Common myeloid progenitor, CD34-positive (primary cell): ENCODE measurements around the gene CACNA1H.
A peak's percentile ranks its signal among the peaks of the same experiment; 100 is the strongest.

ENCODE experiments used
- CTCF ChIA-PET: fragments of 350-600 bp; sonication (Branson Sonifier 250); formaldehyde crosslinking; loops from one replicate; lab custom pipeline; 2021; ENCODE audit warnings: antibody characterized with exemption; lab: Charles Lee
- POLR2A ChIA-PET: fragments of 350-600 bp; sonication (Branson Sonifier 250); formaldehyde crosslinking; loops from one replicate; lab custom pipeline; 2021; ENCODE audit warnings: antibody characterized with exemption; lab: Charles Lee
- DNase-seq, 3 donors: peaks; one replicate each; pipeline versions ENCODE4 v3.0.0 to v3.0.0-alpha.2; 2013
- H3K27ac ChIP-seq, 2 experiments: 1 replicate in 1 of 2; 2 replicates in 1 of 2; pipeline ENCODE4 v1.7.0; 2013; ENCODE audit warnings: inconsistent platforms in 2 of 2, low read length in 2 of 2, mild to moderate bottlenecking in 2 of 2, low read depth in 1 of 2, moderate library complexity in 1 of 2; ENCODE audit not compliant: severe bottlenecking in 2 of 2, insufficient read depth in 1 of 2, poor library complexity in 1 of 2
- H3K27me3 ChIP-seq, 5 experiments: replicated peaks in 2 of 5; 1 replicate in 3 of 5; 2 replicates in 2 of 5; pipeline versions ENCODE4 v1.6.1 to v1.7.0; 2013; ENCODE audit warnings: low read length in 4 of 5, mild to moderate bottlenecking in 2 of 5, moderate library complexity in 2 of 5, inconsistent platforms in 1 of 5; ENCODE audit not compliant: insufficient read depth in 5 of 5, control insufficient read depth in 4 of 5
- H3K36me3 ChIP-seq, 4 experiments: 1 replicate in 2 of 4; 2 replicates in 2 of 4; pipeline versions ENCODE4 v1.6.1 to v1.7.0; 2013; ENCODE audit warnings: low read length in 3 of 4, control low read depth in 1 of 4, mild to moderate bottlenecking in 1 of 4; ENCODE audit not compliant: control insufficient read depth in 4 of 4, insufficient read depth in 4 of 4
- H3K4me1 ChIP-seq, 4 experiments: 1 replicate in 3 of 4; 2 replicates in 1 of 4; pipeline versions ENCODE4 v1.6.1 to v1.7.1; 2013; ENCODE audit warnings: low read length in 3 of 4, mild to moderate bottlenecking in 3 of 4, control low read depth in 1 of 4, inconsistent platforms in 1 of 4, moderate library complexity in 1 of 4; ENCODE audit not compliant: control insufficient read depth in 4 of 4, insufficient read depth in 4 of 4; ENCODE audit errors: control extremely low read depth in 1 of 4
- H3K4me3 ChIP-seq, 7 experiments: 1 replicate in 4 of 7; 2 replicates in 3 of 7; pipeline versions ENCODE4 v1.5.1 to v1.7.0; 2013; ENCODE audit warnings: mild to moderate bottlenecking in 7 of 7, low read length in 6 of 7, moderate library complexity in 6 of 7, inconsistent platforms in 2 of 7, low read depth in 2 of 7, control low read depth in 1 of 7; ENCODE audit not compliant: insufficient read depth in 4 of 7, control insufficient read depth in 1 of 7; ENCODE audit errors: extremely low read depth in 1 of 7
- H3K9me3 ChIP-seq, 5 experiments: 1 replicate in 4 of 5; 2 replicates in 1 of 5; pipeline versions ENCODE4 v1.6.1 to v1.7.1; 2013; ENCODE audit warnings: low read length in 4 of 5, mild to moderate bottlenecking in 2 of 5, inconsistent platforms in 1 of 5, low read depth in 1 of 5, moderate library complexity in 1 of 5; ENCODE audit not compliant: control insufficient read depth in 4 of 5, insufficient read depth in 2 of 5; ENCODE audit errors: control extremely low read depth in 1 of 5
- WGBS: methylation state at CpG from one replicate; pipeline ENCODE4 v1.1.5; 2013; ENCODE audit not compliant: insufficient coverage; 5-methylcytosine and 5-hydroxymethylcytosine counted together

The CACNA1H gene

DNA sequence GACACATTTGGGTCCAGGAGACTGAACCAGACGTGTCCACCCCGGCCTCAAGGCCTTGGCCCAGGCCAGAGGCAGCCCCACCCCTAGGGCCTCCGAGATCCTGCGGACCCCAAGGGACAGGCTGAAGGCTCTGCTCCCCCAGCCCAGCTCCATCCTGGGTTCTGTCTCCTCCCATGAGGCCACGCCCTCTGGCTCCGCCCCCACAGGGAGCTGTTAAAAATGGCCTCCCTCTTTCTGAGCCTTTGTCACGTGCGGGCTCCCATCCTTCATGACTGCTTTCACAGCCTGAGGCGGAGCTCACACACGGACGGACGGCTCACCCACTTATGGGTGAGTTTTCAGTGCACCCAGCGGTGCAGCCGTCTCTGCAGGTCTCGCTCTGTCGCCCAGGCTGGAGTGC lies 6.5 kb upstream of the CACNA1H start:
- H3K27me3 ChIP-seq, result peaks cover 0 to 73% (median 6%) of the 10 kb centered on the region in 5 experiments
- peaks cover 0 to 4% (median 0%) of the 10 kb centered on the region in 5 experiments for H3K9me3 ChIP-seq
- ChIA-PET POLR2A (no interaction called here), CTCF (interaction anchor here (0.6 to 1.0 kb wide), 2 partner anchors 11 to 336 kb away, joined by 3 read pairs; no protein-coding TSS in a partner anchor)
- H3K36me3 ChIP-seq, result no peaks in the 10 kb centered on the region
- no peak overlapping the region for H3K4me3 ChIP-seq
- no peak overlapping the region for H3K27ac ChIP-seq
- WGBS, result 85% methylated on average over 16 of the region's 16 CpGs
- H3K4me1 ChIP-seq, result no peaks in the 10 kb centered on the region
- DNase-seq, result no peak

DNA sequence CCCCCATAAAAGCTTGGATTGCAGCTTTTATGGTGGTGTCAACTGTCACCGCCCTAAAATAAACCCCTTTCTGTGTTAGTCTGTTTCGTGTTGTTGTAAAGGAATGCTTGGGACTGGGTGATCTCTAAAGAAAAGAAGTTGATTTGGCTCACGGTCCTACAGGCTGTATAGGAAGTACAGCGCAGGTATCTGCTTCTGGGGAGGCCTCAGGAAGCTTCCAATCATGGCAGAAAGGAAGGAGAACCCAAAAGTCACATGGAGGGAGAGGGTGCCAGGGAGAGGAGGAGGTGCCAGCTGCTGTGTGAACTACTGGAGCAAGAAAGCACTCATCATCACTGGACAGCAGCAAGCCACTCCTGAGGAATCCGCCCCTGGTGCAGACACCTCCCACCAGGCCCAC lies 5.9 kb upstream of the CACNA1H start:
- 97% methylated on average over 3 of the region's 5 CpGs for WGBS
- H3K36me3 ChIP-seq, result no peaks in the 10 kb centered on the region
- ChIA-PET CTCF (interaction anchor here (1.0 kb wide), 1 partner anchor 12 kb away, joined by 3 read pairs; no protein-coding TSS in a partner anchor), POLR2A (no interaction called here)
- no peak overlapping the region for H3K27ac ChIP-seq
- no peak overlapping the region for H3K4me3 ChIP-seq
- DNase-seq, result no peak
- peaks cover 0 to 2% (median 0%) of the 10 kb centered on the region in 4 experiments for H3K4me1 ChIP-seq
- H3K27me3 ChIP-seq, result peaks cover 0 to 74% (median 11%) of the 10 kb centered on the region in 5 experiments
- peaks cover 0 to 4% (median 0%) of the 10 kb centered on the region in 5 experiments for H3K9me3 ChIP-seq

DNA sequence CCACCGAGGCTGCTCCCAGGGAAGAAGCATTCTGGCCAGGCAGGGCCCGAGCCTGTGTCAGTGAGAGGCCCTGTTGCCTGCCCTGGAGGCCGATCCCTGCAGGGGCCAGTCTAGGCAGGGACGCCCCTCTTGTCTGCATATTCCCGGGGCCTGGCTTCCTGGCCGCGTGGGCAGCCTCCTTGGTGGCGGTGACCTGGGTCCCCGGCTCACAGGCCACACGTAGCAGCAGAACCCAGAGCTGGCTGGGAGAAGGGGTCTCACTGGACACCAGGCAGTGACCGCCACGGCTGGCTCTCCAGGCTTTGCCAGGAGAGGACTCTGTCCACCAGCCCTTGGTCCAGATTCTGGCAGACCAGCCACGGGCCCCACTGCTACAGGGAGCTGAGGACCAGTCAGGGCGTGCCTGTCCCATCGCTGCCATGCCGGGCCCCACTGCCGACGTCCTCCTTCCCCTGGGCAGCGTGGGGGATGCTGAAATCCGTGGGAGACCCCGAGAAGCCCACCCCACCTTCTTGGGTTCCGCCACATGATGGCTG lies 3.7 kb upstream of the CACNA1H start:
- Histone ChIP-seq H3K9me3 (peaks cover 0 to 4% (median 0%) of the 10 kb centered on the region in 5 experiments), H3K36me3 (no peaks in the 10 kb centered on the region), H3K27me3 (peaks cover 0 to 68% (median 11%) of the 10 kb centered on the region in 5 experiments), H3K4me3 (no peak overlapping the region), H3K4me1 (peaks cover 0 to 11% (median 3%) of the 10 kb centered on the region in 4 experiments), H3K27ac (no peak overlapping the region)
- POLR2A ChIA-PET, result no interaction called here
- no peak for DNase-seq
- 88% methylated on average over 18 of the region's 22 CpGs for WGBS
- CTCF ChIA-PET, result interaction anchor here (2.2 kb wide), 1 partner anchor 14 kb away, joined by 5 read pairs; no protein-coding TSS in a partner anchor

DNA sequence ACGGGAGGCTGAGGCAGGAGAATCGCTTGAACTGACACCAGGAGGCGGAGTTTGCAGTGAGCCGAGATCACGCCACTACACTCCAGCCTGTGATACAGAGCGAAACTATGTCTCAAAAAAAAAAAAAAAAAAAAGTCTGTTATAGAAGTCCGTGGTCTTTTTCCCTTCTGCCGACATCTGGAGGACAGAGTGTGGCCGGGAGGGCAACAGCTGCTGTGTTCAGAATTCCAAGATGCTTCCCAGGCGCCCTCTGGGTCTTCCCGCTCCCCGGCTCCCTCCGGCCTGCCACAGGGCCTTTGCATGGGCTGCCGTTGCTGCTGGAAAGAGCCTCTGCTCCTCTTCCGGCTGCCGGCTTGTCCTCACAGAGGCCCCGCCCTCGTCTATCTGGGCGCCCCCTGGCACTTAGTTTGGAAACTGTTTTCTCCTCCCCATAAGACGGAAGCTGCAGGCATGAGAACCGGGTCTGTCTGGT lies 2.4 kb upstream of the CACNA1H start:
- Histone ChIP-seq H3K4me3 (no peak overlapping the region), H3K27me3 (peaks cover 0 to 72% (median 17%) of the 10 kb centered on the region in 5 experiments), H3K27ac (no peak overlapping the region), H3K9me3 (peaks cover 0 to 4% (median 0%) of the 10 kb centered on the region in 5 experiments), H3K36me3 (no peaks in the 10 kb centered on the region), H3K4me1 (peaks cover 0 to 15% (median 4%) of the 10 kb centered on the region in 4 experiments)
- CTCF ChIA-PET, result interaction anchor here (1.2 kb wide), 1 partner anchor 12 kb away, joined by 3 read pairs; no protein-coding TSS in a partner anchor
- peak in 2 of 3 donors; percentile 51 to 53 for DNase-seq
- POLR2A ChIA-PET, result no interaction called here
- 82% methylated on average over 19 of the region's 21 CpGs for WGBS

DNA sequence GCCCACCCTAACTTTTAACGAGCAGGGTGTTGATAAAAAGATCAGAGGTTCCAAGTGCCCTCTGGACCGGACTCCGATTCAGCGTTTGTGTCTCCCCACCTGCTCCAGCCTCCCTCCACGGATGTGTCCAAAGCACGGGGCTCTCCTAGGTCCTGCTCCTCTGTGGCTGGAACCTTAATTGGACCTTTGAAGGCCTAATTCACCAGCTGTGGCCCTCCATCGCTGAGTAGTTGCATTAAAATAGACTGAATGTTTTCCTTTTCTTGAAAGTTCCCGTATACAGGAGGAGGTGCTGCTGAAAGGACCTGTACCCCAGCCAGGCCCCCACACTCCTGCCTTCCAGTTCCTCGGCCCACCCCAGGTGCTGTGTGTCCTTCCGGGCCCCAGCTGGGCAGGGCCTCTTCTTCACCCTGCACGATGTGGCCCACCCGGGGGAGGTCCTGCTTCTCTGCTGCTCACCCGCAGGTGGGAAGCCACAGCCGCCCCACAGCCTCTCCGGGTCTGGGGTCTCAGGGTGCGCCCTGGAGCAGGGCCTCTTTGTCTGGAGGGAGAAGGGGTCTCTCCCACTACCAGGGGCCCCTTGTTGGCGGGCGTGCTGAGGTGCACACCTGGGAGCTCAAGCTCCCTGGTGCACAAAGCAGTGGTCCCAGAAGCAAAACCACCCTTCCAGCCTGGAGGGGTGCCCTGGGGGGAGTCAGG lies 1.3 kb upstream of the CACNA1H start:
- ChIA-PET CTCF (interaction anchor here (1.2 kb wide), 1 partner anchor 13 kb away, joined by 3 read pairs; no protein-coding TSS in a partner anchor), POLR2A (no interaction called here)
- H3K4me3 ChIP-seq, result peak overlapping the region in 1 of 7 experiments; percentile 11
- H3K27me3 ChIP-seq, result peaks cover 0 to 74% (median 22%) of the 10 kb centered on the region in 5 experiments
- H3K27ac ChIP-seq, result no peak overlapping the region
- H3K36me3 ChIP-seq, result no peaks in the 10 kb centered on the region
- H3K4me1 ChIP-seq, result peaks cover 0 to 15% (median 4%) of the 10 kb centered on the region in 4 experiments
- H3K9me3 ChIP-seq, result peaks cover 0 to 4% (median 0%) of the 10 kb centered on the region in 5 experiments
- 56% methylated on average over 9 of the region's 18 CpGs for WGBS
- DNase-seq, result no peak

DNA sequence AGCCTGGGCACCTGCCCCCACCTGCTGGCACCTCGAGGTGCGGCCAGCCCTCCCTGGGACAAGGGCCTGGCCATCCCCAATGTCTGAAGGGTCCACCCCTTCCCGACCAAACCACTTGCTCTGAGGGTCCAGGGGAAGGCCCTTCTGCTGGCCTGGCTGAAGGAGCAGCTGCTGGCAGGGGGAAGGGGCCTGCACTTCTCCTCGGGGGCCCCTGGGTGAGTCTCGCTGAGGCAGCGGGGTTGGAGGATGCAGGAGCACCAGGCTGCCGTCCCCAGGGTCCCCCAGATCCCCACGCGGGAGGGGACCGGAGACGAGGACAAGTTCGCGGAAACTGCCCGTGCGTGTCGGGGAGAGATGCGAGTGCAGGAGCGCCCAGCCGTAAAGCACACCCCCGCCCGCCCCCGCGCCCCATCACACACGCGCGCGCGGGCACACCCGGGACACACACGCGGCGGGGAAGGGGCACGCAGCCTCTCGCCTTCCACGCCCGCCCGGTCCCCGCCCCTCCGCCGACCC lies 725 bp upstream of the CACNA1H start:
- WGBS, result 2% methylated on average over 17 of the region's 40 CpGs
- peaks cover 0 to 4% (median 0%) of the 10 kb centered on the region in 5 experiments for H3K9me3 ChIP-seq
- peaks cover 0 to 15% (median 4%) of the 10 kb centered on the region in 4 experiments for H3K4me1 ChIP-seq
- H3K36me3 ChIP-seq, result no peaks in the 10 kb centered on the region
- CTCF ChIA-PET, result interaction anchor here (1.2 kb wide), 1 partner anchor 13 kb away, joined by 3 read pairs; no protein-coding TSS in a partner anchor
- peak overlapping the region in 2 of 7 experiments; percentile 11 to 28 for H3K4me3 ChIP-seq
- H3K27me3 ChIP-seq, result peaks cover 0 to 78% (median 22%) of the 10 kb centered on the region in 5 experiments
- H3K27ac ChIP-seq, result no peak overlapping the region
- POLR2A ChIA-PET, result no interaction called here
- DNase-seq, result peak; percentile 14 to 56 (median 43)
